Dedifferentiated amniotic fluid mesenchymal stem cell (primary cell): Measurements from ENCODE around the gene KIF16B.
"Not testable (repeated sequence)": the region's sequence is repeated elsewhere in the genome, so short reads cannot be mapped to it uniquely, and the experiment has no call there.

Experiments used
- DNase-seq: peaks from one replicate; pipeline ENCODE4 v3.0.0-alpha.2; 2016; ENCODE audit errors: extremely low spot score

KIF16B gene

DNA sequence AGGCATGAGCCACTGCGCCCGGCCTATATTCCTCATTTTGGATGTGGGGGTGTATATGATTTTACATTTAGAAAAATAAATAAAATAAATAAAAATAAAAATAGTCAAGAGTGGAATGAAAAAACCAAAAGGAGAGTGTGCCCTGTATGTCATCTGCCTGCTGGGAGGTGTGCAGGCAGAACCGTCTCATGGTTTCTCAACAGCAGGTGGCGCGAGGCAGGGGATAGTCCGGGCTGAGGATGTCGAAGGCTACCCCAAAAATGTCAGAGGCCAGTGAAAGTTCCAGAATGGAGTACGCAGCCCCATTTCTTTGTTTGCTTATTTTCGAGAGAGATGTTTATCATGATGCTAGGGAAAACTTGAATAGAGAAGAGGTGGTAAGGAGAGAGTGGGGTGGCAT is 16.4 kb upstream of the KIF16B start:
- no peak for DNase-seq

DNA sequence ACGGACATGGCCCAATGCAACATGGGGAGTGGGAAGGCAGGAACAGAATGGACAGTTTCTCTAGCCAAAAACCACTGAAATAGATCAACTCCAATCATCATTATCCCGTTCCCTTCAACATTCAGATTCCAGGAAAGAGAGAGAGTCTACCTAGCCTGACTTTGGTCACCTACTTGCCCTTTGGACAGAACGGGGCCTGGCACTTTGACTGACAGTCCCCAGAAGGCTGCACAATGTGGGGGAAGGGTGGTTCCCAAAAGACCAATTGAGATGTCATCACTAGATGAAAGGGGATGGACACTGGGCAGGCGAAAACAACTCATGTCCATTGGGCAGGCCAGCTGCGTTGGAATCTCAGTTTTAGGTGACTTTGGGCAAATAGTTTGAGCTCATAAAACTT is 15.0 kb upstream of the KIF16B start:
- no peak for DNase-seq

DNA sequence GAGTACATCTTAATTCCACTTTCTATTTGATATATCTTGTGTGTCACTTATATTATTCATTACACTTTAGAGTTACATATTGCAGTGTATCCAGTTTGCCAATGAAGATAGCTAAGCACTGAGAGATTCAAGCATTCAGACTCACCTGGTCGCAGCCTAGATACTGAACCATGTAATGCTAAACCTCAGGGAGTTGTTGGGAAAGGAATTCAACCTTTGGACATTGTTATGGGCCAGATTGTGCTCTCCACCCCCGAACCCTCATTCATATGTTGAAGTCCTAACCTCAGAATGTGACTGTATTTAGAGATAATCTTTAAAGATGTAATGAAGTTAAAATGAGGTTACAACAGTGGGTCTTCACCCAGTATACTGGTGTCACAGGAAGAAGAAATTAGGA is 13.8 kb upstream of the KIF16B start:
- DNase-seq = no peak

DNA sequence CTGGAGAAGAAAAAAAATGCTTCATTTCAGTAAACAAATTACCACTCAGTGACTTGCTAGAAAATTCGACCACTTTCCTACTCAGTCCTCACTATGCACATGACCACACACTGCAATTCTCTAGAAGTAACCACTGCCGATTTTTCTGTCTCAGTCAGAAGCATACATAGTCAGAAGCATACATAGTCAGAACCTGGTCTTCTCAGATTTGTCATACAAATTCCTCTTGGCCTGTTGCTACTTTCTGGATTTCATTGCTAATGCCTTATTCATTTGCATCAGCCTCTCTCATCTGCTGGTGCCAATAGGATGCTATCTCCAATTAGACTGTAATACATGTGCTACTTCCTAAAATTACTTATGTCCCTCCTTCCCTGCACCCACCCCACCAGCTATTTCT is 10.2 kb upstream of the KIF16B start:
- DNase-seq = no peak

DNA sequence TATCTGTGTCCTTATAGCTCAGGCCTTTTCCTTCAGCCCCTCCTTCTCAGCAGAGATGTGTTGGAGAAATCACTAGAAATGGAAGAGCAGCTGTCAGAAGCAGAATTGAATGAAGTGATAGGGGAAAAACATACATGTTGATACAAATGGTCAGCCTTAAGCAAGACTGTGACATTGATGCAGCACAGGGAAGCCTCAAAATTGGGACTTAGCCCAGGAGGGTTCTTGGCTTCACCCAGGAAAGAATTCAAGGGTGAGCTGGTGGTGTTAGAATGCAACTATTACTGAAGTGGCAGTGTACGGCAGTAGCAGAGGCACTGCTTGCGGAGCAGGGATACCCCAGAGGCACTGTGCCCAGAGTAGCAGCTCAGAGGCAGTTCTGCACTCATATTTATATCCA is 8.0 kb upstream of the KIF16B start:
- DNase-seq = no peak

DNA sequence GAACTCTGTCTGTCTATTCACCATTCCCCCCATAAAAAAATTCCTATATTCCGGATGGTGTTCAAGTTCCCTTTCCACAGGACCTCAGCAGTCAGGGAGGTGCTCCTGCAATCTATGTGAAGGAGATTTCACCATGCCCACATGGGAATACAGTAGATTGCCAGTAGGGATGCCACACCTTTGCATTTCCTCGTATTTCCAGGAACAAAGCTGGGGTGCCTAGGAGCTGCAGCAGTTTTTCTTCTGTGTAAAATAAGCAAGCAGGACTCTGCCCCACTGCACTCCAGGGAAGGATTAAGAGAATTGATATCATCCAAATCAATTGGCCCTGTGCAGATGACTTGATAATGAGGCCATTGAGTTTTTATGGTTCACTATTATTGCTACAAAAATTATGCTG is 7.4 kb upstream of the KIF16B start:
- DNase-seq = no peak

DNA sequence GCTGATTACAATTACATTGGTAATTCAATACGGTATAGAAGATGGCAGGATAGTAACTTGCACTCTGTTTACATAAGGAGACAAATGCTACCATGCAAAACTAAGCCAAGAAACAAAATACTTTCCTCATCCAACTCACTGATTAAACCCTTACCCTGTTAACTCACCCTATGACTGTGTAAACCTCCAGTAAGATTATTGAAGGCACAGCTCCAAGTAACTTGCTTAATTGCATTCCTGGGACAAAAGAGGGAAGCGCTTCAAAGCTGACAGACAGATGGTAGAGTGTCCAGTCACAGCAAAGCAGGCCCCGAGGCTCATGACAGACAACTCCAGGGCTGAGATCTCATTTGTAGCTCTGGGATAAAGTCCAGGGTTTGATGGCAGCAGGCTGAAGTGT is 6.9 kb upstream of the KIF16B start:
- DNase-seq = peak; percentile 62

DNA sequence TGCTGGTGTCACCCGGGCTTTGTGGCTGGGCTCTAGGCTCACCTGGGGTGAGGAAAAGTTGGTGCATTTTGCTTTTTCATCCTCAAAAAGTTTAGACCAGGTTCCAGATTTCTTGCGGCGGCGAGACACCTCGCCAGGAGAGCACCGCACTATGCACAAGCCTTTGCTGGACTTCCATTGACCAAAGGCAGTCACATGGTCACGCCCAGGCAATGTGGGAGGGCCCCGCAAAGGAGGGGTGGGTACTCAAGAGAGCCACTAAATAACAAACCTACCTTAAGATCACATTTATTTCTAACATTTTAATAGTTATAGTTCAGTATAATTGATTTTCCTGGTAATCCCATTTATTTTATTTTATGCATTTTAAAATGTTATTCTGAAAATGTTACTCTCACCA is 3.0 kb upstream of the KIF16B start:
- DNase-seq = no peak

DNA sequence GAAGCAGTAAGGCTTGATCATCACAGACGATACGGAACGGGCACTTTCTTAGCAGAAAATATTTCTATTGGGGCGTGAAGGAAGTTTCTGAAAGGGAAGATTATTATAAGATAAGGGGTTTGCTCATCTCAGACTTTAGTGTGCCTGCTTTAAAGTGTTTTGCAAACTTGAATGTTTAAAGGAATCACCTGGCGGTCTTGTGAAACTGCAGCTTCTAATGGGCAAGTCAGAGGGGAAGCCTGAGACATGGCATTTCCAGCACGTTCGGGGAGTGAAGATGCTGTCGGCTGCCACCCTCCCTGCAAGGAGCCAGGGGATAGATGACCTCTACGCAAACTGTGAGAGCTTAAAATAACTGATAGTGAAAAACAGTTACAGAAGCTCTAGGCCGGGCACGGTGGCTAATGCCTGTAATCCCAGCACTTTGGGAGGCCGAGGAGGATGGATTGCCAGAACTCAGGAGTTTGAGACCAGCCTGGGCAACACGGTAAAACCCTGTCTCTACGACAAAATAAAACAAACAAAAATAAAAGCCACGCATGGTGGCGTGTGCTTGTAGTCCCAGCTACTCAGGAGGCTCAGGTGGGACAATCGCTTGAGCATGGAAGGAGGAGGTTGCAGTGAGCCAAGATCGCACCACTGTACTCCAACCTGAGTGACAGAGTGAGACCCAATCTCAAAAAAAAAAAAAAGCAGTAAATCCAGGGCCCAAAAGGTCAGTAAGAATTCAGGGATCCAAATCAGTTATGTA is 2.3 kb upstream of the KIF16B start:
- no peak for DNase-seq

DNA sequence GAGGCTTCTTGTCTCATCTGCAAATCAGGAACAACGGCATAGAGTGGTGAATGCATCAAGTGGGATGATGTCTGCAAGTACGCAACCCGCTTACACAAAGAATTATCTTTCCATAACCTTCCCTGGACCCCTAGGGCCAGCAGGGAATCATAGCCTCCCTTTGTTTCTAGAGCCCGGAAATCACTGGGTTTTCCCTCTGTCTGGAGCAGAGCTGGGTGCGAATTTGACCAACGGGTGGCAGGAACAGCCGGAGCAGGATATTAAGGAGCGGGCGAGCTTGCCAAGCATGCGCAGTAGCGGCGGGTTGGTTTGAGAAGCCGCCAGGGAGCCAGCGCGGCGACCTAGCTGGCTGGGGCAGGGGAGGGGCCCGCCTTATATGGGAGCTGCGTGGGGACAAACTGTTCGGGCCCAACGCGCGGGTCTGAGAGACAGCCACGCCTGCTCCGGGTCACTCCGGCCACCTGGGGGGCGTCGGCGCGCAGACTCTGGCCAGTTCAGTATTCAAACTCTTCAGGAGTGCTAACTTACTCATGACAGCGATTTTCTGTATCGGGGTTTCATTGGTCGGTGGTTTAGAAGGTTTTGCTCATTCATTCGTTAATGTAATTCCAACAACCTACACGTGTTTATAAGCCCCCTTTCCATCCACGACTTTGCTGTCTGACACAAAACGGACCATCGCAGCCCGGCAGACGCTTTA is 1.6 kb upstream of the KIF16B start:
- peak; percentile 54 for DNase-seq

DNA sequence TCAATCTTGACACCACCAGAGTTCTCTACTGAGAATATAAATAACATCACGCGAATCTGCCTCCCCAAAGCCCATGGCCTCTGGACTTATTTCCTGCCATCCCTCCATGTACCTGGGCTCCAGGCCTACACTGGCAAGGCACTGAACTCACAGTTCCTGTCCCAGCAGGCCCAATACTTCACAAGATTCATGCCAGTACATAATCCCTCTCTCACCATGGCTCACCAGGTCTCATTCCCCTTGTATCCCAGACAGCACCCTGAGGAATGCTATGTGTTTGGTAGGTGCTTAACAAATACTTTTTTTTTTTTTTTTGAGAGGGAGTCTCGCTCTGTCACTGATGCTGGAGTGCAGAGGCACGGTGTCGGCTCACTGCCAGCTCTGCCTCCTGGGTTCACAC is 1.9 kb downstream of the KIF16B start:
- DNase-seq = no peak

DNA sequence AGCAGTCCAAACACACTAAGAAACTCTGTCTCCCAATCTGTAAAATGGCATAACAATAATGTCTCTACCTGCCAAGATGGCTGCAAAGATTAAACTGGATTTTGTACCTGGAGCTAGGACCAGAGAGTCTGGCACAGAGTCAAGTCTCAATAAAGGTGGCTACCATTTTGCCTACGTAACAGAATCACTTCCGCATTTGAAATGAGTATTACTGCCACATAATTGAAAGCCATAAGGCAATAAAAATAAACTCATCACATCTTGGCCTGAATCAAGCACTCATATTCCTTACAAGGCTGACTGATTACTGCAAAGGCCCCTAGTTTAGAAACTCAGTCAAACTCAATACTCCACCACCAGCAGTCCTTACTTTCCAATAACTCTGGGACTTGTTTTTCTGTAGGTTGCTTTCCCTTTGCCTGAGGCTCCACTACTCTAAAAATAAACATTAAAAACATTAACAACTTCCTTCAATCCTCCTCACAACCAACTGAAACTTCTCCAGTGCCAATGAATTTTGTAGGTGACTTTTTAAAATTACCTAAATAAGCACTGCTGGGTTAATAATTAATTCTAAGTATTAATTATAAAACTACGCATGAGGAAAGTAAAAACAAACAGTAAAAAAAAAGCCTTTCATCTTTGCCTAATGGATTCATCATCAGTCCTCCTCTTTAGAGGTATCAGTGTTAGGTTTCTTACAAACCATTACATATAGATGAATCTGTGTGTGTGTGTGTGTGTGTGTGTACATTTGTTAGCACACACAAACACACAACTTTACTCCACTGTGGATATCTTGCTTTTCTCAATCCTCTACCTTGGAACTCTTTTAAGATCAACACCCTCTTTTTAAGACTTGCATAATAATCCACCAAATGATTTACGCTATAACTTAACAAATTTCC is 3.7 kb downstream of the KIF16B start:
- no peak for DNase-seq

DNA sequence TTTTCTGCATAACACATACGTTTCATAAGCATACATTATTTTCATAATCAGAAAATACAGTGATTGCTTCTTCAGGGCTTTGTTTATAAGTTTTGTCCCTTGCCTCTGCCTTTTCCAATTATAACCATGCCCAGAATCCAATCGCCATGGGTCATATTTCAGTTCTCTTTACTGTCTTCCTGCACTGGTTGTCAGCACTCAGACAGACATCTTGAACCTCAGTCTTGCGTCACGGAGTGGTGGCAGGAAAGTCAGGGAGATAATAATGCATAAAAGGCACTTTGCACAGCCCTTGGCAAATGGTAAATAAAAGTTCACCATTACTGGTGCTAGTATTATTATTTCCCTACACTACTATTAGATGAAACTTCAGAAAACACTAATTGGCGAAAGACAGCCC is 7.2 kb downstream of the KIF16B start:
- no peak for DNase-seq

DNA sequence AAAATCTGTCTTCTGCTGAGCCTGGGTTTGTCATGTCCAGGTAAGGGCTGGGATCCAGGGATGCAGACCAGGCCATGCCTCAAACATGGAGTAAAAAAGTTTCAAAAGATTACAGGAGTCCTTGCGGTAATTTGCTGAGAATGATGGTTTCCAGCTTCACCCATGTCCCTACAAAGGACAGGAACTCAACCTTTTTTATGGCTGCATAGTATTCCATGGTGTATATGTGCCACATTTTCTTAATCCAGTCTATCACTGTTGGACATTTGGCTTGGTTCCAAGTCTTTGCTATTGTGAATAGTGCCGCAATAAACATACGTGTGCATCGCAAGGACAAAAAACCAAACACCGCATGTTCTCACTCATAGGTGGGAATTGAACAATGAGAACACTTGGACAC is 9.2 kb downstream of the KIF16B start:
- not testable (repeated sequence) for DNase-seq

DNA sequence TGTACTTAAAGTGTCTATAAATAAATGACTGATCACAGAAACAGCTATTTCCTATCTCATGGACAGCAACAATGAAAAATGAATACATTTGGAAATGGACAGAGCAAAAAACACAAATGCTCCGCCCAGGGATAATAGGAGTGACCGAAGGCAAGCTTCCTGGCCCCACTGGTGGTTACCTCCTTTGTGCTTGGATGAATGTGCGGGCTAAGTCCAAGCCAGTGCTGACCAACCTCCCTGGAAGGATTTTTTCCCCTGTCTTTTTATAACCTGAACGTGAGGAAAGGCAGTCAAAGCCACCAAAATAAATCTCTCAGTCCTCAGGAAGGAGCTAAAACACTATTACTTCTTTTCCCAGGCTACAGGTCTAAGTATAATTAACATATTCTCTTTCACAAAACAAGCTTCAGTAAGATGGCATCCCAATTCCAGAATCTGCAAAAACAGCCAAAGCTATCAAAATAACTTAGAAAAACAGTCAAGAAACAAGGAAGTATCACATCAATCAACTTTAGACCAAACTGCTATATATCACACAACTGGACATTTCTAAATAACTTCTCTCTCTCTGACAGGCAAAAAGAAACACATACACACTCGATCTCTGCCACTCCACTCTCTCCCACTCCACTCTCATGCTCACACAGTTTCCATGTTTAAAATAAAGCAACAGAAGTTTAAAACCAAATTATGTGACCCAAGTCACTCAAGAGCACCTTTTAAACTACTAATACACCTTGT is 10.0 kb downstream of the KIF16B start:
- no peak for DNase-seq

DNA sequence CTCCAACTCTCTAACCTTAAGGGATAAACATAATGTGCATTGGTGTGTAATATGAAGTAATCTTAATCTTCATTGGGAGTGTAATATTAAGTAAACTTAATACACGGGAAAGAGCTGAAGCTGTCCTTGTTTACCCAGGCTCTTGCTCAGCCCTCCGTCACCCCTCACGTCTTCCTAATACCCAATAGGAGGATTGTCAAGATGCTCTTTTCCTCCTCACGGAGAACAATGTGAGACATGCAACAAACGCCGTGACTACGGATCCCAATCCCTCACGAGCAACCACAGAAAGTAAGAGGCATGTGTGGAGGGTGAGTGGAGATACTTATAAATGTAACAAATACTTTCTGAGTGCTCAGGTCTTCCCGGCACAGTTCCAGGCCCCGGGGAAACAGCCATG is 11.0 kb downstream of the KIF16B start:
- no peak for DNase-seq

DNA sequence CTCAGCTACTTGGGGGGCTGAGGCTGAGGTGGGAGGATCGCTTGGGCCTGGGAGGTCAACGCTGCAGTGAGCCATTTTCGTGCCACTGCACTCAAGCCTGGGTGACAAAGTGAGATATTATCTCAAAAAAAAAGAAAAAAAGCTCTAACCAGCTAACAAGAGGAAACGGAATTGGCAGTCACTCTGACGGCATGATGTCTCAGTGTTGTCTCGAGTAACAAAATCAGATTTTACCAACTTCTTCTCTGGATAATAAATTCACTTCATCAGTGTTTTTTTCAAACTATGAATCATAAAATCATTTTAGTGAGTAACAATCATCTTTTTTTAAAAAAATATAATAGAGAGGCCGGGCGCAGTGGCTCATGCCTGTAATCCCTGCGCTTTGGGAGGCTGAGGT is 12.6 kb downstream of the KIF16B start:
- DNase-seq = no peak

DNA sequence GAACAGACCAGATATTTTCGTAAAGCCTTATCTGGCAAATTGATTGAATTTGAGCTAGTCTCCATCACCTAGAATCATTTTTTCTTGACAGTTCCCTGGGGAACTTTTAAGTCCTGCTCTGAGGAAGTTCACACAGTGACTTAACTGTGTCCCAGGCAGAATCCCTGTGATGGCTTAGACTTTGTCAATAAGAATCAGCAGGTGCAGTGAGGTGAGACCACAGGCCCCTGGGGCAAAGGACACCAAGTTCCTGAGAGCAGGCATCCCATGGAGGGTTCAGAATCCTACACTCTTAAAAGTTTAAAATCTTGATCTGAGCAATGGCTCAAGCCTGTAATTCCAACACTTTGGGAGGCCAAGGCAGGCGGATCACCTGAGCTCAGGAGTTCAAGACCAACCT is 13.0 kb downstream of the KIF16B start:
- DNase-seq = no peak

DNA sequence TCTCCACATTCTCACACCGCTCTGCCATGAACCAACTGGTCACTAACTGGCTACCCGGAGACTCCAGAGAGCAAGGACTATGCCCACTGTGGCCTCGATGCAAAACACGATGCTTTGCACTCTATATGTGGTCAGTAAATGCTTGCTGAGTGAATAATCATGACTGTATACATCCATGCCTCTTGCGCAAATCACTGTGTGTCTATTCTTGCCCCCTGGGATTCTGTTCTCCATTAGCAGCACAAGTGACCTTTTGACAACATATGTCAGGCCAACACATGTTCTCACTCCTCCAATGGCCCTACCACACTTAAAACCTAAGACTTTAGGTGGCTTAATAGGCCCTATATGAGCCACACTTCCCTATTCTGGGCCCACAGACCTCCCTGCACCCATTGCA is 16.9 kb downstream of the KIF16B start:
- DNase-seq = no peak

DNA sequence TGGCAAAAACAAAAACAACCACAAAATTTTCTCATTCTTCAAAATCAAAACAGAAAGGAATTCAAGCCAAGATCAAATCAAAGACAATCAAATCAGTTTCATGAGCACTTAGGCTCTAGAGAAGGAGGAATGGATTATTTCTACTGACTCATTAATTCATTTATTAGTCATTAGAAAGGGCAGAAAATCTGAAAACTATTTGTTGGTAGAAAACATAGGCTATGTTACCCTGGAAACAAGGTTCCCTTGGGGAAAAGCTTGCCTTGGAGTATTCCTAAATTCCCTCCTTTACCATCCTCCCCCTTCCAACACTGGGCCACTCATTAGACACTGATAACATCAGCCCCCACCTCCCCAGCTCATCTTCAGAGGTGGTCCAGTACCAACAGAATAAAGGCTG is 17.5 kb downstream of the KIF16B start:
- DNase-seq = no peak

DNA sequence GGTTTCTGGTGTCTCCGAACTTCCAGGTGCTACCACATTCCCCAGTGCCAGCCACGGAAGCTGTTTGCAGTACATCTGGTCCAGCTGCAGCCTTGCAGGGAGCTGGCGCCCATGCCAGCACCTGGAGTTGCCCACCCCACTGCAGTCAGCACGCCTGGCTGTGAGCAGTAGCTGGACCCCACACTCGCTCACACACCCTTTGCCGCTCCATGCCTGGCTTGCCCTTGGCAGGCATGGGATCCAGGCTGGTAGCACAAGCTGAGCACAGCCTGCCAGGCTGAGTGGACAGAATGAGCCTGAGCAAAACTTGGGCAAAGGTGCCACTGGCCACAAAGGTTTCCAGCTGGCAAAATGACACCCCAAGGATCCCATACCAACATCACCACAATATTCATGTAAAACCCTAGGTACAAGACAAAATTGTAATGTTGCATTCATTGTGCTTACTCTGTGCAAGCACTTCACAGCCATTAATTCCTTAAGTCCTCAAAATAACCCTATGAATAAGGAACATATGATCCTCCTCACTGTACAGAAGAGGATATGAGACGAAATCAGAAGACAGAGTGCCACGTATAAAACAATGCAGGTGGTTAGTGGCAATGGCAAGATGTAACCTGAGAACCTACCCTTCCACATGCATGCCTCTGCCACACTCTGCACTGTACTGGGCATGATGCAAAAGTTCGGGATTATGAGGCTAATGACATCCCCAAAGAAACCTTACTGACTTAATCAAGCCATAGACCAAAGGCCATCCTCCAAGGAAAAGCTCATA is 18.3 kb downstream of the KIF16B start:
- no peak for DNase-seq
